Measurements from ENCODE around the gene NOL4L.

Gene NOL4L

GRCh38 chr20:32523613-32524213 is 61.4 kb downstream of the NOL4L start:
- no peak for DNase-seq (ENCODE audit: low spot score)

- DNase-seq (ENCODE audit: low spot score), result no peak
Observed at GRCh38 chr20:32522776-32523612, 62.1 kb downstream of the NOL4L start.

GRCh38 chr20:32522526-32522775 is 62.7 kb downstream of the NOL4L start:
- no peak for DNase-seq (ENCODE audit: low spot score)

GRCh38 chr20:32521780-32522525 is 63.2 kb downstream of the NOL4L start:
- no peak for DNase-seq (ENCODE audit: low spot score)

- DNase-seq (ENCODE audit: low spot score), result no peak
Observed at GRCh38 chr20:32520927-32521203, 64.3 kb downstream of the NOL4L start.

- no peak for DNase-seq (ENCODE audit: low spot score)
Observed at GRCh38 chr20:32519381-32519730, 65.8 kb downstream of the NOL4L start.

- DNase-seq (ENCODE audit: low spot score), result no peak
Observed at GRCh38 chr20:32518593-32519380, 66.3 kb downstream of the NOL4L start.

- DNase-seq (ENCODE audit: low spot score), result no peak
Observed at GRCh38 chr20:32517914-32518592, 67.1 kb downstream of the NOL4L start.

GRCh38 chr20:32517518-32517873 is 67.6 kb downstream of the NOL4L start:
- no peak for DNase-seq (ENCODE audit: low spot score)

GRCh38 chr20:32516583-32517517 is 68.3 kb downstream of the NOL4L start:
- DNase-seq (ENCODE audit: low spot score), result peak; percentile 63

- DNase-seq (ENCODE audit: low spot score), result no peak
Observed at GRCh38 chr20:32515631-32516101, 69.5 kb downstream of the NOL4L start.

GRCh38 chr20:32514760-32515159 is 70.4 kb downstream of the NOL4L start:
- no peak for DNase-seq (ENCODE audit: low spot score)

- DNase-seq (ENCODE audit: low spot score), result no peak
Observed at GRCh38 chr20:32513031-32513866, 71.9 kb downstream of the NOL4L start.

- DNase-seq (ENCODE audit: low spot score), result no peak
Observed at GRCh38 chr20:32512047-32512385, 73.1 kb downstream of the NOL4L start.

- DNase-seq (ENCODE audit: low spot score), result no peak
Observed at GRCh38 chr20:32511358-32512046, 73.6 kb downstream of the NOL4L start.

GRCh38 chr20:32510601-32511357 is 74.4 kb downstream of the NOL4L start:
- DNase-seq (ENCODE audit: low spot score), result no peak

GRCh38 chr20:32510120-32510600 is 75.0 kb downstream of the NOL4L start:
- DNase-seq (ENCODE audit: low spot score), result no peak

- DNase-seq (ENCODE audit: low spot score), result no peak
Observed at GRCh38 chr20:32509639-32510066, 75.5 kb downstream of the NOL4L start.

GRCh38 chr20:32508775-32509119 is 76.4 kb downstream of the NOL4L start:
- DNase-seq (ENCODE audit: low spot score), result no peak
